HG03354 (cell line): ENCODE data around the gene ZNF319.
"Not testable (repeated sequence)": the region's sequence is repeated elsewhere in the genome, so short reads cannot be mapped to it uniquely, and the experiment has no call there.

Source experiments
- ATAC-seq: cut with Tn5 transposase; IDR thresholded peaks from one replicate; pipeline ENCODE4 v1.9.1; 2021; ENCODE audit warnings: mild to moderate bottlenecking; ENCODE audit not compliant: unreplicated experiment, poor library complexity, severe bottlenecking

ZNF319 gene

DNA sequence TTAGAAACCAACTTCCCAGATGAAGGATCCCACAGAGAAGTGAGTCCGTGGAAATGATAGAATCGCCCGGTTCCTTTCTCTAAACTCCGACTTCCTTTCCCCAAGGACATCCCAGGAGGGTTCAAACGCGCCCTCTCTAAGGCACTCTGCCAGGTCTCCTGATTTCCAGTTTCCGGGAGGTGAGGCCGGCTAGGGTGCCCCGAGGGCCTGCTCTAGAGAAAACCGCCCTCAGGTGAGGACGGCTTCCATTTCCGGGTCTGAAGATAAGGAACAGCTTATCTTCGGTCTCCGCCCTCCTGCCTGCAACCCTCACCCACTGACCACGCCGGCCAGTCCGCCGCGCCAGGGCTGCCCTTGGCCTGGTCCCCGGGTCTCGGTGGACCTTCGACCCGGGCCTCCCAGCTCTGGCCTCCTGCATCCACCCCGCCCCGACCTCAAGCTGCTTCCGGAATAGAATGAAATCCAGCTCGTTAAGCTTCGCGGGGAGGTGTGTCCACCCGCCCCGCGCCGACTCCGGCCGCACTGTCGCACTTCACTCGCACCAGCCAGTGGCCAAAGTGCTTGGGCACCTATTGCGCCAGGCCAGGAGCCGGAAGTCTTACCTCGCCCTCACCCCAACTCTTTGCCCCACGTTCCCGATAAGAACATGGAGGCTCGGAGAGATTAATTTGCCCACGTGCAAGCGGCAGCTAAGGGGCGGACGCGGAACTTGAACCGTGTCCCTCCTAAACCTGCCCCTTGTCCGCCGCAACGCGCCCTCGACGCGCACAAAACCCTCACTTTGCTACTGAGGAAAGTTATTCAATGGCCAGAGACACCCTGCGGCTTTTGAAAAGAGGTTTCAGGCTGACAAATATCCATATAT lies 24.2 kb upstream of the ZNF319 start:
- ATAC-seq, result no peak

- no peak for ATAC-seq
These were observed 22.3 kb upstream of the ZNF319 start for GRCh38 chr16:58022601-58023371.

DNA sequence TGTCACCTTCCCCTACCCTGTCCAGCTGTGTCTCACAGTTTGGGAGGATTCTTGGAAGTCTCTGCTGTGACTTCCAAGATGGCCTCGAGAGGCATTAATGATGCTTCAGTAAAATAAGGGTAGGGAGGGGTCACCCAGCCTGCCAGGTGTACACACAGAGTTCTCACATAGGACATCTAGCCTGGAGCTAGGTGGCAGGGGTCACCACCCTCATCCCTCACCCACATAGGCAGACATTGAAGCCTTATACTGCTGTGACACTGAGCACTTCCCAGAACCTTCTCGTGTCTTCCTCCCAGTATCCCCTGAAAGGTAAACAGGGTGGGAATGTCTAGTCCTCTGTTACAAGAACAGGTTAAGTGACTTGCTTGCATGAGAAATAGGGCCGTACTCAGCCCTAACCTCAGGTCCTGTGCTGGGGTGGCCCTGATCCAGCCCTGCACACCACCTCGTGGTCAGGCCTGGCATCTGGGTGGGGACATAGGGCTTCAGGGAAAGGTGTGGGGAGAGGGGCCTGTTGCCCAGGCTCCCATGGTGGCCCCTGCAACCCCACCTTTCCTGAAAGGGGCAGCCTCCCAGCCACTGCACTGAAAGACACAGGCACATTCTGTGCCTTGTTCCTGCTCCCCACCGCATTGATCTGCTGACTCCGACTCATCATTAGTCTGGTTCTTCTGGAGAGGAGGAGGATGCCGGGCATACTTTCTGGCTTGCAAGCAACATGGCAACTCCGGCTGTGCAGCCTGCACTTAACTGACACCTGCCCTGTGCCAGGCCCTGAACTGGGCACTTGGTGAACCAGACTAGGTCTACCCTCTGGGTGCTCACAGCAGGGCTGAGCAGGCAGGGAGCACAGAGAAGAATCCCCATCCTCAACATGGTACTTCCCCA lies 21.4 kb upstream of the ZNF319 start:
- ATAC-seq, result no peak

DNA sequence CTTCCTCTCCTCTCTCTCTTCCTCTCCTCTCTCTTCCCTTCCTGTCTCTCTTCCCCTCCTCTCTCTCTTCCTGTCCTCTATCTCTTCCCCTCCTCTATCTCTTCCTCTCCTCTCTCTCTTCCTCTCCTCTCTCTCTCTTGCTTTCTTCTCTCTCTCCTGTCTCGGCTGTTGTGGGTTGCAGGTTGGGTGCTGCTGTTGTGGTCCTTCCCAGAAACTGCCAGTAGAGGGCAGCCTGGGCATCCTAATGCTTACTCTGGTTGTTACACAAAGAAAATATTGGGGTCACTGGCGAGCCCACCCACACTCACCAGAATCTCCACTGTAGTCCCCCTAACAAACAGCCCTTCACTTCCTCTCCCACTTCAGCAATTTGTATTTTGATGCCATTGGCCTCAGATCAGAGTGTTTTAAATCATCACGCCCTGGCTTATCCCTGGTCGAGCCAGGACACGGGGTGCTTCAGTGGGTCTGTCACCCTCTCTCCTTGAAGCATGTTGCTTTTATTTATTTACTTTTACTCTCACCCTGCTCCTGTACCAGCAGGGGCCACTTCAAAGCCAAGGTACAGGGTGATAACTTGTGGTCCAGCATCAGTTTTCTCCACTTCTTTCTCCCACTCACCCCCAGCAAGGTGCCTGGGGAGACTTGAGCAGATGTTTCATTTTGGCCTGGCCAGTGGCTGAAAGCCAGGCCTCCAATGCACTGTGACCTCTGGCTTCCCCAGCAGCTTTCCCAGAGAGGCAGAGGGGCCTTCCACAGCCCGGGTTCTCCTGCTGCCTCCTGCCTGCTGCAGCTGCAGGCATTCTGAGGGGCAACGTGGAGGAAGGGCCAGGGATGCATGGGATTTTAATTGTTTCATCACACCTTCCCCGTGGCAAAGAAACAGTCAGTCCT lies 20.4 kb upstream of the ZNF319 start:
- no peak for ATAC-seq

DNA sequence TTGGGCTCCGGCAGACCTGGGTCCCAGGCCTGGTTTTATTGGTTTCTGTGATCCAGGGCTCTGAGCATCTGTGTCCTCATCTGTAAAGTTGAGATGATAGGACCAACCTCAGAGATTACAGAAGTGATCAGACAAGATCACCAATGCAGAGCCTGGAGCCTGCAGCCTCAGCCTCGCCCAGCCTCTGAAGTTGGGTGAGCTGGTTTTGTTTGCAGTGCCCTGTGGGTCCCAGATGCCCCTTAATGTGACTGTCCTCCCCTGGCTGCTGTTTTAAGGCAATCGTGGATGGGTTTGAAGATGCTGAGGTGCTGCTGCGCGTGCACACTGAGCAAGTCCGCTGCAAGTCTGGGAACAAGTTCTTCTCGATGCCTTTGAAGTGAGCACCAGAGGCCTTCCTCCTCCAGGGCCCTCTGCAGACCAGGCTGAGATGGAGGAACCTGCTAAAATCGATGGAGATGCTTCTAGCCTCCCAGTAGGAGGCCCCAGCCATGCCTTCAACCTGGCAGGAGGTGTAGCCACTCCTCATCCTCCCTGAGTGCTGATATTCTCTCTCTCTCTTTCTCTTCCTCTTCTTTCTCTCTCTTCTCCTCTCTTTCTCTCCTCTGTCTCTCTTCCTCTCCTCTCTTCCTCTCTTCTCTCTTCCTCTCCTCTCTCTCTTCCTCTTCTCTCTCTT lies 19.5 kb upstream of the ZNF319 start:
- ATAC-seq, result no peak

- ATAC-seq, result no peak
These were observed 18.3 kb upstream of the ZNF319 start for GRCh38 chr16:58018803-58019202.

DNA sequence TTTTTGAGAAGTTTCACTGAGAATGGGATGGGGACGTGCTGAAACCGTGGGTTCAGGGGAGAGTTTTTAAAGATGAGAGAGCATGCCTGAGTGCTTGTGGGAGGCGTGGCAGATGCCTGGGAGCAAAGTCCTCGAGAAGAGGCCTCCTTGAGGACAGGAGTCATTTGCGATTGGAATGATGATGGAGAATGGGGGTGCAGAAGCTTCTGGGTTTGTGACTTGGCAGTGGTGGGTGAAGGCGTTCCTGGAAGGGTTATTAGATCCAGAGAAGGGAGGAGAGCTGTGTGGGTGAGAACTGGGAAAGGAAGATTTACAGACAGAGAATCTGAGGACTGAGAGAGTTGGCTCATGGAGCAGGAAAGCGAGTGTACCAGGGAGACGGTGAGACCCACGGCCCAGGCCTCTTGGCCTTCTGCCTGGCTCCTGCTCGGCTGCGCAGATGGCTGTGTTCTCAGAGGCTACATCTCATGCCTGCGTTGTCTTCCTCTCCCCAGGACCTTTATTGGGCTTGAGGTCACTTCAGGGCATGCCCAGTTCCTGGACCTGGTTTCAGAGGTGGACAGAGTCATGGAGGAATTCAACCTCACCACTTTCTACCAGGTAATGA lies 16.5 kb upstream of the ZNF319 start:
- ATAC-seq, result no peak

DNA sequence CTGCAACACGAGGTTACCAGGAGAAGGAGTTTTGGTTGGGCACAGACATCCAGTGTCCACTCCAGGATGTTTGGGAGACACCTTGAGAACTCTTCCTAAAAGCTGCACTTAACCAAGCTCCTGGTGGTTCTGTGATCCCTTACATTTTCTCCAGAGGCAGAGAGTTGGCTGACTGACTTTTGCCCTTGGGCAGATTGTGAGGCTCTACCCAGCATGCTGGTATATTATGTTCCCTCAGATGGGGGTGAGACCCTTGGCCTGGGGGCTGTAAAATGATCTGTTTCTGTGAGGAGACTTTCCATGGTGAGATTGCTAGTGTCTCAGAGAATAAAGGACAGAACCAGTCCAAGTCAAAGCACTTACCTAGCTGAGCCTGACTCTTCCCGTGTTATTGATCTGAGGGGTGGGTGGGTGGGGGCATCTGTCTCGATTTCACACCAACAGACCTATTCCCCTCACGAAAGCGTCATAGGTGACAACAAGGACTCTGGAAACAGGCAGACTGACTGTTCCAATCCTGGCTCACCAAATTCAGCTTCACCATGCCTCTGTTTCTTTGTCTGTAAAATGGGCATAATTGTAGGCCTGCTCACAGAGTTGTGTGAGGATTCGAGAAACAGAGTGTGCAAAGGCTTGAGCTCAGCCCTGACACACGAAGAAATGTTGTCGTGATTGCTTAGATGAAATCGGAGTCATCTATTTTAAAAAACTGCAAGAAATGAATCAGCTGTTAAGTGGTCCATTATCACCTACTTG lies 12.9 kb upstream of the ZNF319 start:
- ATAC-seq, result no peak

GRCh38 chr16:58012481-58012880 lies 12.0 kb upstream of the ZNF319 start:
- no peak for ATAC-seq

DNA sequence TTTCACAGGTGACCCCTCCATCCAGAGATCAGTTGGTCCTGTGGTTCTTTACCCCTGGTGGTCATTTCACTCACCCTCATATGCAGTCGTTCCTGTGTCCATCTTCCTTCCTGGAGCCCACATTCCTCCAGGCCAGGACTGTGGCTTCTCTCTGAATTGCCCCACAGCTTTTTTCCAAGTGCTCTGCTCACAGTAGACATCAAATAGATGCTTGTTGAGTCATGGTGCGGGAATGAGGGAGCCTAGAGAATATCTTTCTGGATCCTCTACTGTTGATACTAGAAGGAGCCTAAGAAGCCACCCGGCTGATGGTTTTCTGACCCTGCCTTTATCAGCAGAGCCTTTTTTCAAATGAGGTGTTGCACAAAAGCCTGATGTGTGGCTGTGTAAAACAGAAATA lies 11.2 kb upstream of the ZNF319 start:
- no peak for ATAC-seq

DNA sequence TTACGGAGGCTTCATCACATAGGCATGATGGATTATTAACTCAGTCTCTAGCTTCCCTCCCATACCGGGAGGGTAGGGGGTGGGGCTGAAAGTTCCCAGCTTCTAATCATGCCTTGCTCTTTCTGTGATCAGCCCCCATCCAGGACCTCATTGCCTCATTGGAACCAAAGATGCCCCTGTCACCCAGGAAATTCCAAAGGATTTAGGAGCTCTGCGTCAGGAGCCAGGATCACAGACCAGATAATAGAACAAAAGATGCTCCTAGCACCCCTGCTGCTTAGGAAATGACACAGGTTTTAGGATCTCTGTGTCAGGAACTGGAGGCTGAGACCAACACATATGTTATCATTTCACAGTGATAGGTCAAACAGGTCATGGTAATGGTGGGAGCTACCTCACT lies 10.4 kb upstream of the ZNF319 start:
- no peak for ATAC-seq

DNA sequence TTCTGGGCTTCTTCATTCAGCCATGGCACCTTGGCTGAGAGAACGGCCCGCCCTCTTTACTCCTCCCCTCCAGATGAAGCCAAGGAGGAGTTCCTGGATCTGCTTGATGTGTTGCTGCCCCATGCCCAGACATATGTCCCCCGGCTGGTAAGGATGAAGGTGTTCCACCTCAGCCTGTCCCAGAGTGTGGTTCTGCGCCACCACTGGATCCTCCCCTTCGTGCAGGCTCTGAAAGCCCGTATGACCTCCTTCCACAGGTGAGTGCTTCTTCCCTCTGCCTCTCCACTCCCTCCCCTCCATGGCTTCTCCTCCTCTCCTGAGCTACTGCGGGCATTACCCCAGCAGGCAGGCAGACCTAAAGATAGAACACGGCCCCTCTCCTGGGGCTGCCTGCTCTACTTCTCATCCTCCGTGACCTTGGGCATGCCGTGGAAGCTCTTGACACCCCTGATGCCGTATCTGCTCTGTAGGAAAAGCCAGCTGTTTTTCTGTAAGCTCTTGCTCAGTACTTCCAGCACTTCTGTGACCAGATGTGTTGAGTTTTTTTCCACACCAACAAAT lies 9.5 kb upstream of the ZNF319 start:
- no peak for ATAC-seq

DNA sequence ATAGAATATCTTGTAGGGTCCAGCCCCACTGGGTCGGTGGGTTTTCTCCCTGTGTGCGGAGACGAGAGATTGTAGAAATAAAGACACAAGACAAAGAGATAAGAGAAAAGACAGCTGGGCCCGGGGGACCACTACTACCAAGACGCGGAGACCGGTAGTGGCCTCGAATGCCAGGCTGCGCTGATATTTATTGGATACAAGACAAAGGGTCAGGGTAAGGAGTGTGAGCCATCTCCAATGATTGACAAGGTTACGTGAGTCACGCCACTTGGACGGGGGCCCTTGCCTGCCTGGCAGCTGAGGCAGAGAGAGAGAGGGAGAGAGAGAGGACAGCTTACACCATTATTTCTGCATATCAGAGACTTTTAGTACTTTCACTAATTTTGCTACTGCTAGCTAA lies 4.3 kb upstream of the ZNF319 start:
- not testable (repeated sequence) for ATAC-seq

DNA sequence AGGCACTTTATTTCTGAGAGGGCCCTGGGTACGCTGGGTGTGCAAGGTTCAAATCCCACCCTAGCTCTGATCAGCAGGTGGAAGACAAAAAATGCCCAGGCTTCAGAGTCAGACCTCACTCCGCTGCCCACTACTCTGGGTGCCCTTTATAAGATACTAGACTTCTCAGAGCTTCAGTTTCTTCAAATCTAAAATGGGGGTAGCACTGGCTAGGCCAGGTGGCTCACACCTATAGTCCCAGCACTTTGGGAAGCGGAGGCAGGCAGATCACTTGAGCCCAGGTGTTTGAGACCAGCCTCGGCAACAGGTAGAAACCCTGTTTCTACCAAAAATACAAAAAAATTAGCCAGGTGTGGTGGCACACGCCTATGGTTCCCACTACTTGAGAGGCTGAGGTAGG lies 2.5 kb upstream of the ZNF319 start:
- ATAC-seq, result no peak

DNA sequence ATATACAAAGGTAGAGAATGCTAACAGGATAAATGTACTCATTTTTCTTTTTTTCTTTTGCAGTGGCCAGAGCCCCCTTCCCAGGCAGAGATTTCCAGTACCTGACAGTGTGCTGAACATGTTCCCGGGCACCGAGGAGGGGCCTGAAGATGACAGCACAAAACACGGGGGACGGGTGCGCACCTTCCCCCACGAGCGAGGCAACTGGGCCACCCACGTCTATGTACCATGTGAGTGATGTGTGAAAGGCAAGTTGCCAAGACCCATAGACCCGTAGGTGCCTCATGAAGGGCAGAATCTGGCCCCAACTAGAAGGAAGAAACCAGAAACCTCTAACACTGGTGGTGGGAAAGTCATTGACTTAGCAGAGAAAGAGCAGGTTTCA lies 1.9 kb upstream of the ZNF319 start:
- ATAC-seq, result no peak

DNA sequence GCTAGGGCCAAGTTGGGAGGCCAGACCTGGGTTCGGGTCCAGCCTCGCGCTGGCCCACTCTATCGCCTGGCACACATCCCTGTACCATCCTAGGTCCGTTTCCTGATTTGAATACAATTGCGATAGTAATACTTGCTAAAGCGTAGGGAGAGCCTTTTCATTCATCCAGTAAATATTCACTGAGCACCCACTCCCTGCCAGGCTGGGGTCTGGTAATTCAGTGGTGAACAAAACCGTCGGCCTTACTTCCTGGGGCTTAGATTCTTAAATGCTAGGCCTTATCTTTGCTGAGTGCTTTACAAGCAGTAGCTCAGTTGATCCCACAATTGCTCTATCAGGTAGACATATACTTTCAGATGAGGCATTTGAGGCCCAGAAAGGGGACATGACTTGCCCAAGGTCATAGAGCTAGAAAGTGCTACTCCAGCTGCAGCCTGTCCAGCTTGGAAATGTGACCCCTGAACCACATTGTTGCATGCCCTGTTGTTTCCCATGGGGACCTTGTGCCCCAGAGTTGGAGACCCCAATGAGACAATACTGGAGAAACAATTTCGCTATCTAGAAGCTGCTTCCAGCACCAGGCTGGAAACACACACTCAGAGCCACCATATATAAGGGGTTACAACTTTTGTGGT lies 1.4 kb upstream of the ZNF319 start:
- ATAC-seq, result no peak
